ENCODE results near the gene CPNE2.
"Not testable (repeated sequence)": the region's sequence is repeated elsewhere in the genome, so short reads cannot be mapped to it uniquely, and the experiment has no call there.

The CPNE2 gene

GRCh38 chr16:57098188-57098841, 5.9 kb downstream of the CPNE2 start:
- no peak for DNase-seq (ENCODE audit: low spot score)

DNA sequence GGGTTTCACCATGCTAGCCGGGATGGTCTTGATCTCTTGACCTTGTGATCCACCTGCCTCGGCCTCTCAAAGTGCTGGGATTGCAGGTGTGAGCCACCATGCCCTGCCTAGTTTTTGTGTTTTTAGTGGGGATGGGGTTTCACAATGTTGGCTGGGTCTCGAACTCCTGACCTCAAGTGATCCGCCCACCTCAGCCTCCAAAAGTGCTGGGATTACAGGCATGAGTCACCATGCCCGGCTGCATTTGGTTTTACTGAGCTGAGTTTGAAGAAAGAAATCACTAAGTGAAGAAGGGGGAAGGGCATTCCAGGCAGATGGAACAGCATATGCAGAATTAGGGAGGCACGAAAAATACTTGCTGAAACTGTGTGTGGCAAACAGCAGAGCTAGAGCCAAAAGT, 7.6 kb downstream of the CPNE2 start:
- DNase-seq (ENCODE audit: low spot score), result not testable (repeated sequence)

DNA sequence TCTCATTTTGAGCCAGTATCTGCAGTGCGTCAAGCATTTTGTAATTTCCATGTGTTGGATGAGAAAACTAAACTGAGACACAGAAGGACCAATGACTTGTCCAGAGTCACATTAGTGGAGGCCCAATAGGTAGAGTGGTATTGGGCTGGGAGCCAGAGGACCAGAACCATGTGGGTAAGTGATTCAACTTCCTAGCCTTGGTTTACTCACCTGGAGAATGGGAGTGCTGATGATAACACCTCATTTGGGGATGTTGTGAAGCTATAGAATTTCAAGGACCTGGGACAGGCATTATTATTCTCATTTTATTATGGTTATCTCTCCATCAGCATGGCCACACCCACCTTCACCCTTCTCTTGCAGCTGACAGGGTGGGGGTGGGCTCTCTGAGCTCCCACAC, 8.1 kb downstream of the CPNE2 start:
- no peak for DNase-seq (ENCODE audit: low spot score)

DNA sequence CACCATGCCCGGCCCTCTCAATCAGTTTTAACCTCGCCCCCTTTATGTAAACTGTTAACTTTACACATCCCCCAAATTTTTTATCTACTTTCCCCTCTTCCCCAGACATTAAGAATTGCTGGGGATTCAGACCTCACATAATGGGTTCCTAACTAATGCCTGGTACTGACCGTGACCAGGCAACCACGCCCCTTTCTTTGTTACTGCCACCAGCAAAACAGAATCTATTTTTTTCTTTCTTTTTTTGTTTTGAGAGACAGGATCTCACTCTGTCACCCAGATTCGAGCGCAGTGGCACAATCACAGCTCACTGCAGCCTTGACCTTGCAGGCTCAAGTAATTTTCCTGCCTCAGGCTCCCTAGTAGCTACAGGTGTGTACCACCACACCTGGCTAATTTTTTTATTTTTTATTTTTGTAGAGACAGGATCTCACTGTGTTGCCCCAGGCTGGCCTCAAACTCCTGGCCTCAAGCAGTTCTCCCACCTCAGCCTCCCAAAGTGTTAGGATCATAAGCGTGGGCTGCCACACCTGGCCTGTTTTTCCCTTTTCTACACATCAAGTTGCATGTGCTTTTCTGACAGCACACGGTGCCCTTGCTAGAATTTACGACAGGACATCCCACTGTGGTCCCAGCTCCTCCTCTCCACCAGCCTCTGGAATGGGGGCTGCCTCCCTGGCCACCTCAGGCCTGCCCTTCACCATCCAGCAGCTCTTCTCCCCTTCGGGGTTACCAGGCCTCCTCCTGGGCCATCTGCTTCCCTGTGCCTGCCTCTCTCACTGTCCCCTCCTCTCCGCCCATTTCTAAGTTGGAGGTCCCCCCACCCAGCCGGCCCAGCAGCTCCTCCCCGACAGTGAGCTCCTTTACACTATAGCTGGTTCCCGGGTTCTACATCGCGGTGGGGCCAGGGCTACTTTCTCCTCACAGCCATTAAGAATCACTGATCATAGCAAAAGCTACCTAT, 10.8 kb downstream of the CPNE2 start:
- DNase-seq (ENCODE audit: low spot score), result peak; percentile 65

- no peak for DNase-seq (ENCODE audit: low spot score)
Observed at GRCh38 chr16:57104706-57105105, 12.3 kb downstream of the CPNE2 start.

GRCh38 chr16:57105184-57105583, 12.8 kb downstream of the CPNE2 start:
- DNase-seq (ENCODE audit: low spot score), result no peak

- no peak for DNase-seq (ENCODE audit: low spot score)
Observed at GRCh38 chr16:57106767-57107166, 14.4 kb downstream of the CPNE2 start.

GRCh38 chr16:57107321-57107922, 15.0 kb downstream of the CPNE2 start:
- no peak for DNase-seq (ENCODE audit: low spot score)

DNA sequence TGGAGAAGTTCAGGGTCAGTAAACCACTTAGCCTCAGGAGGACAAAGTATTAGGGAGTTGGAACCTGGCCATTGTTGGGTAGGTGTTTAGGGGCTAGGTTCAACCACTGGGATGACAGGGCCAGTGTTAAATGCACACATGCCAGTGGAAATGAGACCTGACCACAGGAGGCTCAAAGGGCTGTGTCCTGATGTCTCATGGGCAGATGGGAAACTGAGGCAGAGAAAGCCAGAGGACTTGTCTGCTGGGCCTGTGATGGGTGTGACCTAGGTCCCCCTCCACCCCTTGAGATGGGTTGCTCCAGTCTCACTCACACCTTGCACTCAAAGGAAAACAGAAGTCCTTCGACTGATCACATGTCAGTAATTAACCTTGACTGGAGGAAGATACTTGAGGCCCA, 16.0 kb downstream of the CPNE2 start:
- DNase-seq (ENCODE audit: low spot score), result no peak

- not testable (repeated sequence) for DNase-seq (ENCODE audit: low spot score)
Observed at GRCh38 chr16:57109259-57110105, 17.1 kb downstream of the CPNE2 start.

- no peak for DNase-seq (ENCODE audit: low spot score)
Observed at GRCh38 chr16:57110937-57111336, 18.6 kb downstream of the CPNE2 start.

DNA sequence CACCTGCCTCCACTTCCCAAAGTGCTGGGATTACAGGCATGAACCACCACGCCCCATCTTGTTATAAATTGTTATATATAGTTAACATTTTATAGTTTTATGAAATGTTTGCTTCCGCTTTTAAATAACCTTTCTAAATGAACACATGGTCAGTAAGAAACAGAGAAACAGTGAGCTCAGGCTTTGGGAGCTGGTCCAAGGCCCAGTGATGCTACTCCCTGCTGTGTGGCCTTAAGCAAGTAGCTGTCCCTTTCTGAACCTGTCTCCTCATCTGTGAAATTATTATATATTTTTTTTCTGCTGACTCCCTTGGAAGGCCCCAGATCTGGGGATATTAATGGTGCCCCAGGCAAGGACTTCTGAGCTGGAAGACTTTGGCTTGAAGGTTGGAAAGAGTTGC, 19.0 kb downstream of the CPNE2 start:
- no peak for DNase-seq (ENCODE audit: low spot score)

GRCh38 chr16:57112403-57113041, 20.1 kb downstream of the CPNE2 start:
- no peak for DNase-seq (ENCODE audit: low spot score)

DNA sequence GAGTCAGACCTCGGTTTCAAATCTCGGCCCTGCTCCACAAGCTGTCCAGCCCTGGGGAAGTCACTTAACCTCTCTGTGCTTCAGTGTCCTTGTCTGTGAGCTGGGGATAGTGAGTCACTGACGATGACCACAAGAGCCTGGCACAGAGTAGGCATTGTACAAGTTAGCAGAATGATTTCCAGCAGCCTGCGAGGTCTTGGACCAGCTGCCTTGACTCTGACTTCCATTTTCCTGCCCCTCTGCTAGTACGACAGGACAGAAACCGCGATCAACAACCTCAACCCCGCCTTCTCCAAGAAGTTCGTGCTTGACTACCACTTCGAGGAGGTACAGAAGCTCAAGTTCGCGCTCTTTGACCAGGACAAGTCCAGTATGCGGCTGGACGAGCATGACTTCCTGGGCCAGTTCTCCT, 20.7 kb downstream of the CPNE2 start:
- DNase-seq (ENCODE audit: low spot score), result peak; percentile 62

DNA sequence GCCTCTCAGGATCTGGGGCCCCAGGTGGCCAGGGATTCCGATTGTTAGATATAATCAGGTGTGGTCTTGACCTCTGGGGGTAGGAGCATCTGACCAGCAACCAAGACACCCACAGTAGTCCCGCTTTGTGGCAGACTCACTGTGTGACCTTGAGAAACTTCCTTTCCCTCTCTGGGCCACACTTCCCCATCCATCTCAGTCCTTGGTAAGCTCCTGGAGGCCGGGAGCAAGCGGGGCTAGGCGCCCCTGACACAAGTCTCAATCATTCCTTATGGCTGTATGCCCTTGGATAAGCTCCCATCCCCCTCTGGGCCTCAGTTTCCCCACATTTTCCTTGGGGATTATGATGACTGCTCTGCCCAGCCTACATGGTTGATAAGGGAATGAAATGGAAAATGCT, 21.3 kb downstream of the CPNE2 start:
- DNase-seq (ENCODE audit: low spot score), result no peak

- DNase-seq (ENCODE audit: low spot score), result no peak
Observed at GRCh38 chr16:57115168-57115513, 22.8 kb downstream of the CPNE2 start.

DNA sequence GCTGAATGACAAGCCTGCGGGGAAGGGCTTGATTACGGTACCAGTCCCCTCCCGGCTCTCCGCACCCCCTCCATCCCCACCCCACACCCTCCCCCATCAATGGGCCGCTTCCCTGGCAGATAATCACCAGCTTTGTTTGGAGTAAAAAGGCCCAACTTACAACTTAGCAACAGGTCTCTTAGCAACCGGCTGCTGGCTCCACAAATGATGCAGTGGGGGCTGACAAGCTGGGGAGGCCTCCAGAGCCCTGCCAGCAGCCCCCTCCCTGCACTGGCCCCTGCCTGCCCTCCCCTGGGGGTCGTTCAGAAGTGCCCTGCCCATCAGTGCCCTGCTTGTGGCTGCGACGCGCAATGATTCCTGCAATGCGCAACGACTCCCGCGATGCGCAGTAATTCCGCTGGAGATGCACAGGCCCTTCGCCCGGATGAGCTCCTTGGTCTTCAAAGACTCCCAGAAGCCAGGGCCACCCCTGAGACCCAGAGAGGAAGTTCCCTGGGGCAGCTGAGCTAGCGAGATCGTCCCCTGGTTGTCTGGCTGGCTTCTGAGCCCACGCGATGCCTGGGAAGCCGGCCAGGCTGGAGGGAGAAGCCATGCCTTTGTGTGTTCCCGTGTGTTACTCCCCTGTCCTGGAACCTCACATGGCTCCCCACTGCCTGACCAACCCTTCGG, 23.3 kb downstream of the CPNE2 start:
- DNase-seq (ENCODE audit: low spot score), result peak; percentile 95

DNA sequence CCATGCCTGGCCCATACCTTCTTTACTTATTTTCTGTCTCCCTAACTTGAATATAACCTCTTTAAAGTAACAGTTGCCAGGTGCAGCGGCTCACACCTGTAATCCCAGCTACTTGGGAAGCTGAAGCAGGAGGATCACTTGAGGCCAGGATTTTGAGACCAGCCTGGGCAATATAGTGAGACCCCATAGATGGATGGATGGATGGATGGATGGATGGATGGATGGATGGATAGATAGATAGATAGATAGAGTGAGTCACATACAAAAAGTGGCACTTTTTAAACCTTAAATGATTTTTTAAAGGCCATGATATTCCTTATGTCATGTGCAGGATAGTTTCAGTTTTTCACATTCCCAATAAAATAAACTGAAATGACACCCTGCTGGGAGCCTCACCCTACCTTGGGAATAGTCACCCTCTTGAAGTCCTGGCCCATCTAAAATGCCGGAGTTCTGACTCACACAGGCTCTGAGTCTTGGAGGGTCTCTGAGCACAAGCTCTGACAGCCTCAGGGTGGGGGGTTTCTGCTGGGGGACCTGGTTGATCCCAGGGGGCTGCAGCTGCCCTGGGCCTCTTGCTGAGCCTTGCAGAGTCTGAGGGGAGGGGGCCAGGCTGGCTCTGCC, 26.2 kb downstream of the CPNE2 start:
- no peak for DNase-seq (ENCODE audit: low spot score)

DNA sequence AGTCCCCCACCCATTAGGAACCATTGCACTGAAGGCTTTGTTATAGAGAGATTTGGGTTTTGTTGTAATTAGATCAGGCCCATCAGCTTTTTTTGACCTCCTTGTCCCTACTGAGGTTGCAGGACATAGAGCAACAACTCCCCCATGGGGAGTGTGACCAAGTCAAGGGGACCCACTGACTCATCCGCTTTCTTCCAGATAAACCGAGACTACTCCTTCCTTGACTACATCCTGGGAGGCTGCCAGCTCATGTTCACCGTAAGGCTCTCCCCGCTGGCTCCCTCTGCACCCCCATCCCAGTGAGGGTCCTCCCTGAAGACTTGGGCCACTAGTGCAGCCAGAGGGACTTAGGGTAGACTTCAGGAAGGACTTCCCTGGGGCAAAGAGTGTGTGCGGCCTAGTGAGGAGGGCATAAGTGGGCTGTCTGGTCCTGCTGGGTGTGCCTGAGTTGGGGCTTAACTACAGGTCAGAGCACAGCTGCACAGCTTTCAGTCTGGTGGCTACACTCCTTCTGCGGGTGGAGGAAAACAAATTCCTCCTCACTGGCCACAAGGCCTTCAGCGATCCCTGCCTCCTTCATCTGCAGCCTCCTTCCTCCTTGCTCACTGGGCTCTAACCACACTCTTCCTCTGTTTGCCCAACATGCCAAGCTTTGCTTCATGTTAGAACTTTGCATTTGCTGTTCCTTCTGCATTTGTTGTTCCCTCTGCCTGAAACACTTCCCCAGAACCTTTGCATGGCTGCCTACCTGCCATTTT, 31.0 kb downstream of the CPNE2 start:
- no peak for DNase-seq (ENCODE audit: low spot score)
